Measurements from ENCODE around the gene FNDC1.

DNA sequence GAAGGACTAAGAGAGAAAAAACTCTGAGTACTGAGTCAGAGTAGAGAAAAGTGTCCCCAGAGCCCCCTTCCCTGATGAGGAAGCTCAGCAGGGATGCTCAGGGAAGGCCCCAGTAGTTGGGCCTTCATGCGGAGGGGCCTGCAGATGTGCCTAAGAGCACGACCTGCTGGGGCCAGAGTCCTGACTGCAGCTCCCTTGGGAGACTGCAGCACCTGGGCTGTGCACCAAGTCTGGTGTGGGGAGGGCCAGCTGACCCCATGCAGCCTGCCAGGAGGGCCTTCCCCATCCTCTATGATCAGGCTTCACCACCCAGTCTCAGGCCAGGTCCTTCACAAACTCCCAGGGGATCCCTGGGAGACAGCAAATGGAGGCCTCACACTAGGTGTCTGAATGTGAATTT is 130.4 kb downstream of the FNDC1 start:
- TF ChIP-seq, protein P1, sequence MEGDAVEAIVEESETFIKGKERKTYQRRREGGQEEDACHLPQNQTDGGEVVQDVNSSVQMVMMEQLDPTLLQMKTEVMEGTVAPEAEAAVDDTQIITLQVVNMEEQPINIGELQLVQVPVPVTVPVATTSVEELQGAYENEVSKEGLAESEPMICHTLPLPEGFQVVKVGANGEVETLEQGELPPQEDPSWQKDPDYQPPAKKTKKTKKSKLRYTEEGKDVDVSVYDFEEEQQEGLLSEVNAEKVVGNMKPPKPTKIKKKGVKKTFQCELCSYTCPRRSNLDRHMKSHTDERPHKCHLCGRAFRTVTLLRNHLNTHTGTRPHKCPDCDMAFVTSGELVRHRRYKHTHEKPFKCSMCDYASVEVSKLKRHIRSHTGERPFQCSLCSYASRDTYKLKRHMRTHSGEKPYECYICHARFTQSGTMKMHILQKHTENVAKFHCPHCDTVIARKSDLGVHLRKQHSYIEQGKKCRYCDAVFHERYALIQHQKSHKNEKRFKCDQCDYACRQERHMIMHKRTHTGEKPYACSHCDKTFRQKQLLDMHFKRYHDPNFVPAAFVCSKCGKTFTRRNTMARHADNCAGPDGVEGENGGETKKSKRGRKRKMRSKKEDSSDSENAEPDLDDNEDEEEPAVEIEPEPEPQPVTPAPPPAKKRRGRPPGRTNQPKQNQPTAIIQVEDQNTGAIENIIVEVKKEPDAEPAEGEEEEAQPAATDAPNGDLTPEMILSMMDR (IDR thresholded peaks at IDR 0.05): no peak
- TF ChIP-seq POLR2A (IDR thresholded peaks at IDR 0.05): no peak
